A549 treated with RU486 at 1 μM for 4 hours (cell line): Measurements from ENCODE around the gene EEF1B2. TPM values are rescaled to one million over a fixed set of nuclear protein-coding genes. Genes with fewer than 3 reads are reported as not detected.

Experiments used
- total RNA-seq: library from RNA; stranded (reverse); fragments of 200-300 nt; extraction: Qiagen RNA extraction; gene quantifications from 5 replicates; pipeline ENCODE4 v1.2.3, GENCODE V29; 2022; ENCODE audit warnings: low read depth

The EEF1B2 gene
- 1,032 to 1,168 TPM (median 1,129 TPM) in 5 replicates for total RNA-seq

DNA sequence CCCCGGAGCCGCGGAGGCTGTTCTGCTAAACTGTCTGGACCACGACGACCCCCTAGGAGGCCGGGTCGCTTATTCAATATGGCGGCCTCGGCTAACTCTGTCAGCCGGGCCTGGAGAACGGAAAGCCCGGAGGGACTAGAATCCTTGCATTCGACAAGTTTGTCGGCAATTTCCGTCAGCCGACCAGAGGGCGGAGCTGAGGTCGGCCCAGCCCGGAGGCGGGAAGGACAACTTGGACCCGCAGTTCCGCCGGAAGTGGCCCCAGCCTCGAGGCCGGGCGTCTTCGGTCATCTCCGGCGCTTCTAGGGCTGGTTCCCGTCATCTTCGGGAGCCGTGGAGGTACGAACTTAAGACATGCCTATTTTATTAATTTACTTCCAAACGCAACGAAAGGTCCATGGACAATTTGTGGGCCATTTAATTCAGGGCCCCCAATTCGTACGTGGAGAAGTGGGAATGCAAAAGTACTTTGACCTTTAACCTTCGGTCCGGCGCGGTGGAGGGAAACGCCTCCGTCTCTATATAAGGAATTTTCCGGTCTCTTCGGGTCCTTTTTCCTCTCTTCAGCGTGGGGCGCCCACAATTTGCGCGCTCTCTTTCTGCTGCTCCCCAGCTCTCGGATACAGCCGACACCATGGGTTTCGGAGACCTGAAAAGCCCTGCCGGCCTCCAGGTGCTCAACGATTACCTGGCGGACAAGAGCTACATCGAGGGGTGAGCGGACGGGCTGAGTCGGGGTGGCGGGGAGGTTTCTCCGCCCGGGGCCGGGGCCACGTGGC lies at the start of gene EEF1B2, which contains the start of gene NDUFS1:
EEF1B2 (plus strand) TSS at position 550 of the 779 bp plus-strand sequence; CDS start at position 635, 85 bp downstream.
NDUFS1 (minus strand) TSS at position 99 of the 779 bp plus-strand sequence. CDS start 5,766 bp downstream, outside the sequence.

Other genes starting within 250 kb of the EEF1B2 start
- 0.88 to 2.1 TPM (median 1.8 TPM) in 5 replicates for gene INO80D, start 73.7 kb upstream of the EEF1B2 start, total RNA-seq
- 60.8 to 69.7 TPM (median 63.7 TPM) in 5 replicates for gene NDUFS1, start 451 bp upstream of the EEF1B2 start, total RNA-seq
- gene ZDBF2, start 114.8 kb downstream of the EEF1B2 start, total RNA-seq = 0.59 to 1.6 TPM (median 1.3 TPM) in 5 replicates